ENCODE results near the gene ASB4. TPM values are rescaled to one million over a fixed set of nuclear protein-coding genes. Genes with fewer than 3 reads are reported as not detected.
"Not testable (repeated sequence)": the region's sequence is repeated elsewhere in the genome, so short reads cannot be mapped to it uniquely, and the experiment has no call there.

ASB4 gene
- polyA plus RNA-seq (ENCODE audit: insufficient read length in 12 of 12): 10 to 100 TPM in 11 of 12 donors, not detected in 1; 10.5 to 42.6 (median 33.8) TPM
- long read RNA-seq, donor 1: 0 reads
- long read RNA-seq, donor 2, transcript ASB4-202 (5 exons, 3,825 nt): major isoform, 12 of 13 reads
- long read RNA-seq, donor 2, partial matches to known transcripts: 0 of 13 reads
- long read RNA-seq, donor 2, other reads (novel, unspliced or antisense): 0 of 13 reads
- long read RNA-seq, donor 3, partial matches to known transcripts: 0 of 4 reads
- long read RNA-seq, donor 3, other reads (novel, unspliced or antisense): 0 of 4 reads
- long read RNA-seq, donor 4, partial matches to known transcripts: 8 of 10 reads
- long read RNA-seq, donor 4, other reads (novel, unspliced or antisense): 0 of 10 reads
- long read RNA-seq, donor 5, transcript ASB4-202 (5 exons, 3,825 nt): major isoform, 12 of 38 reads
- long read RNA-seq, donor 5, transcript ASB4-203 (3 exons, 1,547 nt): minor isoform, 6 of 38 reads
- long read RNA-seq, donor 5, partial matches to known transcripts: 20 of 38 reads
- long read RNA-seq, donor 5, other reads (novel, unspliced or antisense): 0 of 38 reads
- long read RNA-seq, donor 6, partial matches to known transcripts: 0 of 6 reads
- long read RNA-seq, donor 6, other reads (novel, unspliced or antisense): 0 of 6 reads
- long read RNA-seq, donor 7, partial matches to known transcripts: 0 of 3 reads
- long read RNA-seq, donor 7, other reads (novel, unspliced or antisense): 0 of 3 reads
- long read RNA-seq, donor 8, transcript ASB4-203 (3 exons, 1,547 nt): minor isoform, 5 of 12 reads
- long read RNA-seq, donor 8, transcript ASB4-202 (5 exons, 3,825 nt): major isoform, 7 of 12 reads
- long read RNA-seq, donor 8, partial matches to known transcripts: 0 of 12 reads
- long read RNA-seq, donor 8, other reads (novel, unspliced or antisense): 0 of 12 reads
- long read RNA-seq, donor 9, partial matches to known transcripts: 0 of 1 reads
- long read RNA-seq, donor 9, other reads (novel, unspliced or antisense): 0 of 1 reads
- long read RNA-seq, donor 10, transcript ASB4-202 (5 exons, 3,825 nt): major isoform, 8 of 10 reads
- long read RNA-seq, donor 10, partial matches to known transcripts: 0 of 10 reads
- long read RNA-seq, donor 10, other reads (novel, unspliced or antisense): 0 of 10 reads
- long read RNA-seq, donor 11, transcript ASB4-202 (5 exons, 3,825 nt): major isoform, 10 of 46 reads
- long read RNA-seq, donor 11, partial matches to known transcripts: 32 of 46 reads
- long read RNA-seq, donor 11, other reads (novel, unspliced or antisense): 0 of 46 reads

GRCh38 chr7:95485391-95486123 lies at the start of gene ASB4:
ASB4 (plus strand) TSS chr7:95485943; CDS start chr7:95485972, 29 bp downstream.
- peak; percentile 24 for DNase-seq

GRCh38 chr7:95436407-95436806 lies 49.3 kb upstream of the ASB4 start:
- DNase-seq: no peak

- DNase-seq: no peak
Measured at GRCh38 chr7:95440394-95441038, 45.2 kb upstream of the ASB4 start.

- DNase-seq: no peak
Measured at GRCh38 chr7:95441042-95441823, 44.5 kb upstream of the ASB4 start.

GRCh38 chr7:95444796-95445195 lies 40.9 kb upstream of the ASB4 start:
- no peak for DNase-seq

GRCh38 chr7:95446618-95447017 lies 39.1 kb upstream of the ASB4 start:
- DNase-seq: no peak

GRCh38 chr7:95454438-95455045 lies 31.2 kb upstream of the ASB4 start:
- no peak for DNase-seq

GRCh38 chr7:95457947-95458346 lies 27.8 kb upstream of the ASB4 start:
- no peak for DNase-seq

GRCh38 chr7:95460653-95461052 lies 25.1 kb upstream of the ASB4 start:
- DNase-seq: not testable (repeated sequence)

GRCh38 chr7:95467912-95468607 lies 17.7 kb upstream of the ASB4 start:
- DNase-seq: no peak

- no peak for DNase-seq
Measured at GRCh38 chr7:95469187-95469586, 16.6 kb upstream of the ASB4 start.

GRCh38 chr7:95469848-95470247 lies 15.9 kb upstream of the ASB4 start:
- no peak for DNase-seq

- no peak for DNase-seq
Measured at GRCh38 chr7:95470452-95470851, 15.3 kb upstream of the ASB4 start.

GRCh38 chr7:95471071-95471470 lies 14.7 kb upstream of the ASB4 start:
- no peak for DNase-seq

GRCh38 chr7:95472581-95473161 lies 13.1 kb upstream of the ASB4 start:
- peak; percentile 81 for DNase-seq

GRCh38 chr7:95473276-95473985 lies 12.3 kb upstream of the ASB4 start:
- peak; percentile 70 for DNase-seq

- DNase-seq: peak; percentile 41
Measured at GRCh38 chr7:95476072-95476847, 9.5 kb upstream of the ASB4 start.

Data from muscle of arm (tissue), 14 donors.